Fibroblast of the aortic adventitia (primary cell): Measurements from ENCODE around the gene MGMT. TPM values are rescaled to one million over a fixed set of nuclear protein-coding genes. Genes with fewer than 3 reads are reported as not detected.

Source experiments
- DNase-seq: peaks from one replicate; pipeline ENCODE4 v3.0.0-alpha.2; 2010; ENCODE audit warnings: low read depth
- H3K4me3 ChIP-seq: 2 replicates; pipeline ENCODE4 v1.5.1; 2011; ENCODE audit warnings: low read depth, mild to moderate bottlenecking, control low read depth, low read length, moderate library complexity
- total RNA-seq: library from RNA; depleted of rRNA; stranded (reverse); fragments of >200 nt; gene quantifications from 2 replicates; pipeline ENCODE4 v1.2.3, GENCODE V29; 2012; ENCODE audit warnings: low replicate concordance
- TF ChIP-seq, protein P1 (sequence below): IDR thresholded peaks from 2 replicates; pipeline ENCODE4 v1.5.1; 2011; ENCODE audit warnings: mild to moderate bottlenecking, low read length, control low read depth, inconsistent platforms; ENCODE audit not compliant: insufficient read depth

MGMT gene
- total RNA-seq, 1 donor: 21.8 TPM

DNA sequence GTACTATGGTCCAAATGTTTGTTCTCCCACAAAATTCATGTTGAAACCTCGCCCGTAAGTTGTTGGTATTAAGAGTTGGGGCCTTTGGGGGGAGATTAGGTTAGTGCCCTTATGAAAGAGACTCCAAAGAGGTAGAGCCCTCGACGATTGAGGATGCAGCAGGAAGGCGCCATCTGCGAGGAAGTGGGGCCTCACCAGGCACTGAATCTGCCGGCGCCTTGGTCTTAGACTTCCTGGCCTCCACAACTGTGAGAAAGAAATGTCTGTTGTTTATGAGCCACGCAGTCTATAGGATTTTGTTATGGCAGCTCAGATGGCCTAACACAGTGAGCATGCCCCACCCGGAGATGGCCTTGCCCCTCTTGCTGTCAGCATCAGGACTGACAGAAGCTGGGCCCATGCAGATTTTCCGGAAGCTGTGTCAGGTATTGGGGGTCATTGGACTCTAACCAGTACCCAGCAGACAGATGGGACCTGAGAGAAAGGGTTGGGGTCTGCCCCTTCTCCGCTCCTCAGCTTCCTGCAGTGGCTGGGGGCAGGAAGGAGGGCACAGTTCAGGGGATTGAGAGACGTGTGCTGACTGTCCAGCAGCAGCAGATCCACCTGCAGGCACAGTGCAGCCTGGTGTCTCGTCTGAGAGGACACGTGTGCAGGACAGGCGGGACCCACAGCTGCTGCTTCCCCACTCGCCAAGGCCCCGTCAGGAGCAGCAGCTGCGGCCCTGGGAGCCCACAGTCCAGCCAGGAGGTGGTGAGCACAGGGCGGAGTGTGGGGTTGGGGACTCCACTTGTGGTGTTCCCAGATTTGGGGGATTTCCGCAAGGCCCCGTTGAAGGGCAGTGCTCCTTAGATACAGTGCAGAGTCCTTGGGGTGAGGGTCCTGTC is 47.8 kb downstream of the MGMT start:
- no peak for DNase-seq
- no peak overlapping the region for H3K4me3 ChIP-seq
- TF ChIP-seq, protein P1, sequence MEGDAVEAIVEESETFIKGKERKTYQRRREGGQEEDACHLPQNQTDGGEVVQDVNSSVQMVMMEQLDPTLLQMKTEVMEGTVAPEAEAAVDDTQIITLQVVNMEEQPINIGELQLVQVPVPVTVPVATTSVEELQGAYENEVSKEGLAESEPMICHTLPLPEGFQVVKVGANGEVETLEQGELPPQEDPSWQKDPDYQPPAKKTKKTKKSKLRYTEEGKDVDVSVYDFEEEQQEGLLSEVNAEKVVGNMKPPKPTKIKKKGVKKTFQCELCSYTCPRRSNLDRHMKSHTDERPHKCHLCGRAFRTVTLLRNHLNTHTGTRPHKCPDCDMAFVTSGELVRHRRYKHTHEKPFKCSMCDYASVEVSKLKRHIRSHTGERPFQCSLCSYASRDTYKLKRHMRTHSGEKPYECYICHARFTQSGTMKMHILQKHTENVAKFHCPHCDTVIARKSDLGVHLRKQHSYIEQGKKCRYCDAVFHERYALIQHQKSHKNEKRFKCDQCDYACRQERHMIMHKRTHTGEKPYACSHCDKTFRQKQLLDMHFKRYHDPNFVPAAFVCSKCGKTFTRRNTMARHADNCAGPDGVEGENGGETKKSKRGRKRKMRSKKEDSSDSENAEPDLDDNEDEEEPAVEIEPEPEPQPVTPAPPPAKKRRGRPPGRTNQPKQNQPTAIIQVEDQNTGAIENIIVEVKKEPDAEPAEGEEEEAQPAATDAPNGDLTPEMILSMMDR: no peak

DNA sequence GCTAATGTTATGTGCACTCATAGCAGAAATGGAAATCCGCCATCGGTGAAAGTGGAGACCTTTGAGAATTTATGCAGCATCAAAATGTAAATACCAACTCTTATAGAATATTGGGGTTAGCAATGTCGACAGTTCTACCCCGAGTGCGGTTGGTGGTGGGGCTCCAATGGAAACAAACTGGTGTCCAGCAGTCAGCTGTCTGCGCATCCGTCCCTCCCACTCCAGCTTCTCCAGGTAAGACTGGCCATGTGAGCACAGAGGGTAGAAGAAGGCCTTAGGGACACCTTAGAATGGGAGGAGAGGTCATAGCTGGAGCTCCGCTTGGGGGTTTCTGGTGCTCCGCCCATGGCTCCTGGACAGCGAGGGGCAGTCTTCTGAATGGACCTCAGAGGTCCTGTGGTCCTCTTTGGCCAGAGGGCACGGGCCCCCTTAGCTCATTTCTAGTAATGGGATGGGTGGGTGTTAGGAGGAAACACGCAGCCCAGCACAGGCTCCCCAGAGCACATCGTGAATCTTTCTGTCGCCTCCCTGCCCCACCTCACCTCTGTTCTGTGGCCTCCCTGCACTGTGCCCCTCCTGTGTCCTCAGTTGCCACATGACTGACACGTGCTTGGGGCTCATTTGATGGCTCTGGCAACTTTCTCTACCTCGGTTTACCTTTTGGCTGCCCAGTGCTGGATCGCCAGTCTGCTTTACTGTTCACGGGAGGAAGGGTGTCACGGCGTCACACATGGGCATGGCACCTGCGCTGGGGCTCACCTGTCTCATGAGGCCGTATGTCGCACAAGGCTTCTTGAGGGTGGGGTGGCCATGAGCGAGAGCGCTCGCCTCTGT is 50.0 kb downstream of the MGMT start:
- DNase-seq: no peak
- TF ChIP-seq, protein P1: no peak
- H3K4me3 ChIP-seq: no peak overlapping the region

DNA sequence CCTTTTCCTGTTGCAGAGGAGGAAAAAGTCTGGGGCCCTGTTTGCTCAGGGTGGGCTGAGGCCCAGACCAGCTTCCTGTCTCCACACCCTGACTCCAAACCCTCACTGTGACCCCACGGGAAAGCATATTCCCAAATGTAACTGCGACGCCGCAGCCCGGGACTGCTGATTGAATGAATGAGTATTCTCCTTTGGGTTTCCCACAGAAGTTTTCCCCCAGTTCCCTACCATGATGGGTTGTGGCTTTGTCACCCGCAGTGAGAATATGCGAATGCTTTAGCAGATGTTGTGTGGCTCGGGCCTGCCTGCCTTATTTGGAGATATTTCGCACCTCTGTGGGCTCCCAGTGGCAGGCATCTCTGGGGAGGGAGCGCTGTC is 50.6 kb downstream of the MGMT start:
- TF ChIP-seq, protein P1: no peak
- no peak overlapping the region for H3K4me3 ChIP-seq
- no peak for DNase-seq

DNA sequence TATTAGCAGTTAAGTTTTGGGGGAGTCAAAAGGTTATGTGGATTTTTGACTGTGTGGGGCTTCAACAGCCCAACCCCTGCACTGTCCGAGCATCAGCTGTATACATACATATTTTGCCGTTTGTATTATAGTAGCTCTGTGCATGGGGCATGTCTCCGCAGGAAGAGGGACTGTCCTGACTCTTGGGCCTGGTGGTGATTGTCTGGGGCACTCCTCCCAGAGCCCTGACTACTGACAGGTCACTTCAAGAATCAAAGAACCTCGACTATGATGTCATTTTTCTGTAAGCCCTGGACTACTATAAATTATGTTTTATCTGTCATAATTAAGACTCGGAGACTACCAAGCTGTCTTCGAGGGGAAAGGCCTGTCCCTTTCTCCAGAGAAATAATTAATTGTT is 51.8 kb downstream of the MGMT start:
- no peak for DNase-seq
- no peak overlapping the region for H3K4me3 ChIP-seq
- TF ChIP-seq, protein P1: no peak

DNA sequence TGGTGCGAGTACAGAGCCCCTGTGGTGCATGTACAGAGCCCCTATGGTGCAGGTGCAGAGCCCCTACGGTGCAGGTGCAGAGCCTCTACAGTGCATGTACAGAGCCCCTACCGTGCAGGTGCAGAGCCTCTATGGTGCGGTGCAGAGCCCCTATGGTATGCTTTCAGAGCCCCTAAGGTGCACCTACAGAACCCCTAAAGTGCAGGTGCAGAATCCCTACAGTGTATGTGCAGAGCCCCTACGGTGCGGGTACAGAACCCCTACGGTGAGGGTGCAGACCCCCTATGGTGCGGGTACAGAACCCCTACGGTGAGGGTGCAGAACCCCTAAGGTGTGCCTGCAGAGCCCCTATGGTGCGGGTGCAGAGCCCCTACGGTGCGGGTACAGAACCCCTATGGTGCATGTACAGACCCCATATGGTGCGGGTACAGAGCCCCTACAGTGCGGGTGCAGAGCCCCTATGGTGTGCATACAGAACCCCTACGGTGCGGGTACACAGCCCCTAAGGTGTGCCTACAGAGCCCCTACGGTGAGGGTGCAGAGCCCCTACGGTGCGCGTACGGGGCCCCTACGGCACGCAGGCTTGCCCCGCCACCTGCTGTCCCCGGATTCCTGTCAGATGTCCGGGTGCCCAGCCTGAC is 53.5 kb downstream of the MGMT start:
- TF ChIP-seq, protein P1: no peak
- DNase-seq: no peak
- H3K4me3 ChIP-seq: no peak overlapping the region

DNA sequence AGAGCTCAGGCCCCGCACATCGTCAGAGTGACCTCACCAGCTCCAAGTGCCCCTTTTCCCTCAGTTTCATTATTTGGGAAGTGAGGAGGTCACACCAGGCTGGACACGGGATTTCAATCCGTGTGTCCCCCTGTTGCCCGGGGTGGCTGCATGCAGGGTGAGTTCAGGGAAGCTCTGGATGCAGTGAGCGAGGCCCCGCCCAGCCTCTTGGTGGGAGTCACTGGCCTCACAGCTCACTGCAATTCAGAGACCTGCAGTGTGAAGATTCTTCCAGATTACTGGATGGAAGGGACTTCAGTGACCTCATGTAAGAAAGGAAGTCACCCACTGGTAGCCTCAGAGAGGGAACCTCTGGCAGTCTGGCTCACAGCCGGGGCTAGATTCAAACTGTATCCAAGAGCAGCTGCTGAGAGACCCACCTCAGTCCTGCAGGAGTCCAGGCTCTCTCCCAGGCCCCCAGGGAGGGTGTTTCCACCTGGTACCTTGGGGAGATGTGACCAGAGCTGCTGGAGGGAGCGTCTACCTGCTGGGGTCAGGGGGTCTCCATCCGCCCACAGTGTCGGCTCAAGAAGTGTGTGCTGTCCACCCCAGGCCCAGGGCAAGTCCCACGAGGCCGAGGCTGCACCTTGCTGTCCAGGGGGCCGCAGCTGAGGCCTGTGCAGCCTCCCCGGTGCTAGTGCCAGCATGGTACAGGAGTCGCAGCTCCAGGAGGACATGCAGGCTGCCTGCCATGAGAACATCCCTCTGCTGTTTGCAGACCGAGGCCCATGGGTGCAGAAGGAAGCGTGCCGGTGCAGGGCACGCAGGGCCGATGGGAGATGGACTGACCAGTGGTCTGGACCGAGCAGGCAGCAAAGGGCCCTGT is 54.4 kb downstream of the MGMT start:
- TF ChIP-seq, protein P1: no peak
- no peak overlapping the region for H3K4me3 ChIP-seq
- no peak for DNase-seq
